Ramos (cell line): ENCODE data around the gene GABRA5.

Experiments used
- in situ Hi-C: fragments of 300-500 bp; cut with MboI; formaldehyde crosslinking; loops from one replicate; pipeline ENCODE4 v1.14.3; 2022; ENCODE audit warnings: low sequenced_read_pairs; ENCODE audit not compliant: unreplicated experiment

Gene GABRA5

DNA sequence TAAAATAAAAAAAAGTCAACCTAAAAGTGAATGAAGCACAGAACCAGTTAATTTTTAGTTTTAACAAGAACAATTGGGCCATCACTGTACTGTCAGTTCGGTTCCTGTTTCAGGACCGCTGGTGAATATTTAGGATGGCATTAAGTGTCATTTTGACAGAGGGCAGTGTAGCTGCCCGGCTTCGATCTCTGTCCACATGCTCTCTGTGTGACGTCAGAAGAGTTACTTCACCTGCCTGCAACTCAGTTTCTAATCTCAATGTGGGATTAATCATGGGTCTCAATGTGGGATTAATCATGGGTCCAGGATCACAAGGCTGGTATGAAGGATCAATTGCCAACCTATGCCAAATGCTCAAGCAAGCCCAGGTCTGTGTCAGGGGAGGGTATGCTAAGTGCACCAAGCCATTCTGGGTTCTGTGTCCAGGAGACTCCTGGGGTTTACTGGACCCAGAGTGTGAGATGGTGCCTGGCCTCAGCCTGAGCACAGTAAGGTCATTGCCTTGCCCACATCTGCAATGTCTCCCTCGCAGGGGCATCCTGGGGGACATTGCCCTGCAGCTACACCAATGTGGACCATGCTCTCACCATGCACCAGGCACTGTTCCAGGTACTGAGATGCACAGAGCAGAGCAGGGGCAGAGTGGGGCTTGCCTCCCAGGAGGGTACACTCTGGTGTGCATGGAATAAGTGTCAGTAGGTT, 8.1 kb downstream of the GABRA5 start:
- in situ Hi-C loops = no loop called here

DNA sequence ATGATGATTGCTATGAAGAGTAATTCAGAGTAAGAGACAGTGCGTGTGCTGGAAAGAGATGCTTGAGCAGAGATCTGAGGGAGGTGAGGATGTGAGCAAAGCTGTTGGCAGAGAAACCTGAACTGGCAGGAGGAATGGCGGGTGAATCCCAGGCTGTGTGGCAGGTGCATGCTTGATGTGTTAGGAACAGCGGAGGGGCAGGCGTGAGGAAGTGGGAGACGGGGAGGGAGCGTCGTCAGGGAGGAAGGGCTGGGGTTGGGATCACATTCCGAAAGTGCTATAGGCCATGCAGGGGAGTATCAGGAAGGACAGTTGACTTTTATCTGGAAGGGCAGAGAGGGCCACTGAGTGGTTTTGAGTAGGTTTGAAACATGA, 8.6 kb downstream of the GABRA5 start:
- in situ Hi-C loops = no loop called here

DNA sequence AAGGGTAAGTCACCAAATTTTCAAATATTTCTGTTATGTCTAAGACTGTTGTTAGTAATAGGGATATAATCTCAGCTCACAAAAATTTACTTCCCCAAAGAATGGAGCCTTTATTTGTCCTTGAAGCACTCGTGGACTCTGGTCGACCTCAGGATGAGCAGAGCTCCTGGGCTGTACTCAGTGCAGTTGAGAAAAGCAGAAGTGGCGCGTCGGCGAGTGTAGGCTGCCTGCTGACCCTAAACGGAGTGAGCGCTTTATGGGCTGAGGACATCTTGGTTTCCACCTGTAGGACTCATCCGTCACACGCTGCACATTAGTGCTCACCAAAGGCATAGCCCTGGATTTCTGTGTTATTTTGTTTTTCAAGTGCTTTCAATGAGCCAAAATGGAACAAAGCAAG, 11.0 kb downstream of the GABRA5 start:
- in situ Hi-C loops = no loop called here

DNA sequence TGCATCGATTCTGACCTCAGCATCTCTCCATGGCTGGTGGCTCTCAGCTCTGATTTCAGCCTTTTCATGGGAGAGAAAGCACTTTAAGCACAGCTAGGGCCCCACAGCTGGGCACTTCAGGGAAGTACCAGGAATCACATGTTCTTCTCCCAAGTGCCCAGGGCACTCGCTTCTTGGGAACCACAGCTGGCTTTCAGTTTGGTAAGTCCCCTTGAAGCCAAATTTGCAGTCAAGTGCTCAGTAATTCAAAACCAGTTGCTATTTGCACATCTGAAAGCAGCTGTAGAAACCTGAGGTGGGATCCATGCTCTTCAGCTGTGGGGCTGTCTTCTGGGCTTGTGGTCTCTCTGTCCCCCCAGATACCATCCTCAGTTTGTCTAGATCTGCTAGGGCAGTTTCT, 12.8 kb downstream of the GABRA5 start:
- in situ Hi-C loops = no loop called here

DNA sequence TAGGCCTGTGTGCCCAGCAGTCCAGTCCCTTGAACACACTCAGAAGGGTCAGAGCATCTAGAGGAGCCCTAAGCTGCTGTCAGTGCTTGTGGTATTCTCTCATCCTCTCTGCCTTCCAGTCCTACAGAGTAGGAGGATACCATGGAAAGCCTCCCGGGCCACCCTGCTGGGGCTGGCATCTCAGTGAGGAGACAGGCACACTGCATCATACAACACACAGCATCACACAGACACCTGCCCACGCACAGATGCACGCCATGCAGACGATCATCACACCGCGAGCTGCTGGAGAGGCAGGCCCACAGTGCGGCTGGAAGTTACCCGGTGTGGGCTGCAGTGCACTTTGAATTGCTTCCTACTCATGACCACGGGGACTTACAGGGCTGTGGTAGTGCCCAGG, 15.2 kb downstream of the GABRA5 start:
- in situ Hi-C loops = no loop called here

DNA sequence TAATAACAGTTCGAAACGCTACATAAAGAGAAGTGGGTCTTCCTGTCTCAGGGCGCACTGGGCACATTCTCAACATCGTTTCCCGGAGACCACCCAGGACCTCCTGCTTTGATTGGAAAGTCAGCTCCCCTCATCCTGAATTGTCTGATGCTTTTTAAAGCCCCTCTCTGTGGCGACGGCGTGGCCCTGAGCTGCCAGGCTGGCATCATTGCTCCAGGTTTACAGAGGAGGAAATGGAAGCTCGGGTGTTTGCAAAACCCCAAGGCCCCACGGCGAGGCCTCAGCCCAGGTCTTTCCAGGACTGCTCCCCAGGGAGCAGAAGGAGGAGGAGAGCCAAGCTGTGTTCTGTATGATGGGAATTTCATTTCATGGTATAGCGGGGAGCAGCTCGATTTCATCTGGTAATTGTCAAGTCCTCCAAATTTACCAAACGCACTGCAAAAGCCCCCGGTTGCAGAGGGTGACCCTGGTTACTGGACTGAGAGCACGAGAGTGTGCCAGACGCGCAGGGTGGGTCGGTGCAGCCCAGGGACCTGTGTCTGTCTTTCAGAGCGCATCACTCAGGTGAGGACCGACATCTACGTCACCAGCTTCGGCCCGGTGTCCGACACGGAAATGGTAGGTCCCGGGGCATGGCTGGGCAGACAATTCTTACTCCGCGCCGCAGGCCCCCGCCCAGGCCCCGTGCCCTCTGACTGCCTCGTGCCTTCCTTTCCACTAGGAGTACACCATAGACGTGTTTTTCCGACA, 15.9 kb downstream of the GABRA5 start:
- in situ Hi-C loops = no loop called here

DNA sequence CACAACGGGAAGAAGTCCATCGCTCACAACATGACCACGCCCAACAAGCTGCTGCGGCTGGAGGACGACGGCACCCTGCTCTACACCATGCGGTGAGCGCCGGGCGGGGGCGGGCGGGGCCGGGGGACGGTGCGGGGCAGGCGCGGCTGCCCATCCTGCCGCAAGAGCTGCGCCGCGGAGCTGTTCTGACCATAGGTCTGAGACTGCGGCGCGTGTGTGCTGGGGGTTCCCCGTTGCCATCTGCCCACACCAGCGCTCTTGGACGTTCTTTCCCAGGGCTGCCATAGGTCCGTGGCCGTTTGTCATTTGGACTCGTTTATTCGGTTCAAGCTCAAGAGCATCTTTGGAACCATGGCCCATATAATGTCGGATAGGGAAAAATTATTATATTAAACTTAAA, 16.6 kb downstream of the GABRA5 start:
- in situ Hi-C loops = no loop called here

DNA sequence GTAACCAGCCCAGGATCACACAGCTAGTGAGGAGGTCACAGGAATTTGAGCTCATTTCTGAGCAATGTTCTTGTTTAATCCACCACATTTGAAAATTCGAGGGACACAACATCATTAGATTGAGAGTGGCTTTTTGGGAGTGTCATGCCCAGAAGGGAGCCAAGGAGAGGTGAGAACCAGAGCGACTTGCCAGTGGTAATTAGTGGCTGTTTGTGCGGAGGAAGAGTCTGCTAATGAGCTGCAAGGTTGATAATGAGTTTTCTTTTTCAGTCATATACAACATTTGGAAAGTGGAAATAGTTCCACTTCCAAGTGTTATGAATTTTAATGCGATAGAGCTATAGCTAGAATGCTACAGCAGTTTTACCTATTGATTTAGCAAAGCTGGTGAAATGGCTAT, 19.7 kb downstream of the GABRA5 start:
- in situ Hi-C loops = no loop called here

DNA sequence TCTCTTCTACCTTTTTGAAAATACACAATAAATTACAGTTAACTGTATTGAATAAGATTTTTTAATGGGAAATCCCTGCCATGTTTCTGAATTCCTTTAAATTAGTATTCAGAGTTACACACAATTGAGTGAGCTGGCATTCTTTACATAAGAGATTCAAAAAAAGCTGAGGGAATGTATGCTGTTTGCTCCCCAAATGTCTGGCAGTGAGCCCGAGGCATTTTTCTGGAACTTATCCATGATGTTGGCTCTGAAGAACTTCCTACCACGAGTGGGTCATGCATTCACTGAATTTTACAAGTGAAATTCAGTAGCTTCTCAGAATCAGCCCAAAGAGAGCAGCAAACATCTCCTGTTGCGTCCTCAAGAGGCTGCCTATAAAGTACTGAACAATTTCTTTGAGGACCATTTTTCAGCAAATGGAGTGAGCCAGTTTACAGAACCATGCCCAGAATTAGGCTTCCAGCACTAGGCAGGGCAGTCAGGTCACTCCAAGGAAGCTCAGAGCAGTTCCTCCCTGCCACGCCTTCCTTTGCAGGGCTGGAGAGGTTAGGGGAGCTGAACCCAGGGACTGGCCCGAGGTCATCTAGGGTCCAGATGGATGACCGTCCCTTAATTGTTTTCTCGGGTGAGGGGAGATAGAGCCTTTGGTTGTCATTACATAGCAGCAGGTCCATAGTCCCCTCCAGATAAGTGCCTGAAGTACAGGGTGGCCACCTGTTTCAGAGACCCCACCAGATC, 21.2 kb downstream of the GABRA5 start:
- in situ Hi-C loops = no loop called here

DNA sequence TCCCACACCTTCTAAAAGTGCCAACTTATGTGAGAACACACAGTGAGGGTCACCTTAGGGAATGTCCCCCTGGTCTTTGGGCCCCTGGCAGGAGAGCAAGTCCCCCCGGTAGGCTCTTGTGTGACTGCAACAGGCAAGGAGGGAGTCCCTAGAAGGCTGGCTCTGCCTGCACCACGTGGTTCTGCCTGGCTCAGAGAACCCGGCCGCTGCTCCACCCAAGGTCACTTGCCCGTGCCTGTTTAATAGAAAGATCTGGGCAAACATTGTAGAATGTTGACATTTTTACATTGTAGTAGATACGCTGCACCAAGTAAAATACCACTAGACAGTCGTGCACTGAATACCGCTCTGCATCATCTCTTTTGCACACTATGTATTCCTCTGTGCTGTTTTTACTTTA, 21.9 kb downstream of the GABRA5 start:
- in situ Hi-C loops = no loop called here

DNA sequence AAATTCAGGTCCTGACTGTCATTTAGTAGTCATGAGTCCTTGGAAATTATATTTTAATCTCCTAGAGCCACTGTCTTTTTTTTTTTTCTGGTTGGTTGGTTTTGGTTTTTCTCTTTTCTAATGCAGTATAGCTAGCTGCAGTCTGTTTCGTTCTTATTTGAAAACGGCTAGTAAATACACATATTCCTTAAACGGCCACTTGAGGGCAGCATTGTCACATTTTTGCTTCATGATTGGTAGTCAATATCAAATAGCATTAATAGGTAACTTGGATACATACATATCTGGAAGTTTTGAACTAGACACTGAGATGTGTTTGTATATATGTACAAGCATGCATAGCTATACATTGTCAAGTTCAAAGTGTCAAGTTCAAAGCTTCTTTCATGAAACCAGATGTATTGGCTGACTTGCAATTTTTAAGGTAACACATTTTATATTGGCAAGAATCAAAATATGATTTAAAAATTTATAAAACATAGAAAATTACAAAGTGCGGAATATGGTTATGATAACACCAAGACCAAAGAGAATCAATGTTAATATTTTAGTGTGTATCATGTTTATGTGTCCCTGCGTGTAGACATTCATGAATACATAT, 22.5 kb downstream of the GABRA5 start:
- in situ Hi-C loops = no loop called here

DNA sequence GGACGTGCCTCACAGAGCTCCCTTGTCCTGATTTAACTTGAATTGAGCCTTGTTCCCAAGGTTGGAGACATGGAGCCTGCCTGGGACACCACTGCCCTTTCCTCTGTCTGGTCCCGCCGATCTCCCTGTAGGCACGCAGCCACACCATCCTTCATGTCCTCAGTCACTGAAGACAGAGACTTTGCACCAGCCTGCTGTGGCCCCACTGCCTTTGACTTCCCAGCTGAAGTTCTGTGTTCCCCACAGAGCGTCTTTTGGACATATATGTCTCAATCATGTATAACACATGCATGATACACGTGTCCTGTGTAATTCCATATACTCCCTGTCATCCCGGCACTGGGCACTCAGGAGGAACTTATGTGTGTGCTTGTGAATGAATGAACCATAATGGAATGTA, 23.6 kb downstream of the GABRA5 start:
- in situ Hi-C loops = loop anchor here (10.0 kb wide), 1 partner anchor 124 kb away; no protein-coding TSS in a partner anchor

DNA sequence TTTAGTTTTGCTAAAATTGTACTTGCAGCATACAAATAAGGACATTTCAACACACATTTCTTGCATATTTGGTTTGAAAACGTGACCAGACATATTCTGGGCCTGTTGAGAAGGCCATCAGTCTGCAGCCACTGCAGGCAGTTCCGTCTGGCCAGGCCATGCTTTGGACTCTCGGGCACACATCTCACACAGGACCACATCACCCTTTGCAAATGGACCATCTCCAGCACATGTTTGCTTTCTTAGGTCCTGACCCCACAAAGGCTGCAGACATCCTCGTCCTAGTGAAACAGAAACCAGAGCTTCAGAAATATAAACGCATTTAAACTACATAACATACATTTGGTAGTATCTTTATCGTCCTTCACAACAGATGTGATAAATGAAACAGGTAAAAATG, 24.1 kb downstream of the GABRA5 start:
- in situ Hi-C loops = loop anchor here (10.0 kb wide), 1 partner anchor 124 kb away; no protein-coding TSS in a partner anchor

DNA sequence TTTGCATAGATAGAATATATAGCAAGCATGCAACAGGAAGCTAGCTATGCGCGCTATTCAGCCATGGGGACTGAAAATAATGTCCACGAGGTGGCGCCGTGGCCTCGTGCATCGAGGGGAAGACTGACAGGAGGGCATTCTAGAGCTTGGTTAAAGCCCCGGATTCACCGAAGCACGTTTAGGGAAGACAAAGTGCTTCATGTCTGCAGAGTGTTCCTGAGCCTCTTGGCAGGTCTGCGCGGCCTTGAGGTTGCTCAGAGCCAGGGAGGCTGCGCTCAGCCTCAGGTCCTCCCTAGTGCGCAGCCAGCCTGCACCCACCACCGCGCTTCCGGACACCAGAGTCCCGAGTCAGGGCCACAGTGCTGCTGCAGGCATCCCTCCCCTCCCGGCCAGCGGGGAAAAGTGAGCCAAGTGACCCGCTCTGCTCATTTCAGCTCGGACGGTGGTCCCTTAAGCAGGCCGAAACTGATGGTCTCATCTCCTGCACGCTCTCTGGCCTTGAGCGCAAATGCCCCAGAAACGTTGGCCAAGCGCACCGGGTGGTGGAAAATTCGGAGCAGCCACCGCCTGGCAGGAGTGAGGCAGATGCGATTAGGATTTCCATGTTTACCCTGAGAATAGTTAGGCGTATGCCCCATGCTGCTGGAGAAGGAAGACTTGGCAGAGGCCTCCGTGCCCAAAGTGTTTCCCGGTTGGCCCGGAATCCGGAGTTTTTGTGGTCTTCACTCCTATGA, 24.8 kb downstream of the GABRA5 start:
- in situ Hi-C loops = loop anchor here (10.0 kb wide), 1 partner anchor 123 kb away; no protein-coding TSS in a partner anchor

DNA sequence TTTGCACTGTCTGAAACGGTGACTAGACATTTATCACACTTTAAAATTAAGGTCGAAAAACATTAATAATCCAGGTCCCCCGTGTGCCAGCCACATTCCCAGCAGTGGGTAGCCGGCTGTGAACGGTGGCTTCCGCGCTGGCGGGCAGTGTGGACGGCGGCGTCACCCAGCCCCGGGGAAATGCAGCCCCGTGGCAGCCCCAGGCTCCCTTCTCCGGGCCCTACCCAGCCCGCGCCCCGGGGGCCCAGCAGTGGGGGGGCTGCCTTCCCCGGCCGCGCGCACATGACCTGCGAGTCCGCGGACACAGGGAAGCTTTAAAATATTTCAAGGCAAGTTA, 25.3 kb downstream of the GABRA5 start:
- in situ Hi-C loops = loop anchor here (10.0 kb wide), 1 partner anchor 123 kb away; no protein-coding TSS in a partner anchor

DNA sequence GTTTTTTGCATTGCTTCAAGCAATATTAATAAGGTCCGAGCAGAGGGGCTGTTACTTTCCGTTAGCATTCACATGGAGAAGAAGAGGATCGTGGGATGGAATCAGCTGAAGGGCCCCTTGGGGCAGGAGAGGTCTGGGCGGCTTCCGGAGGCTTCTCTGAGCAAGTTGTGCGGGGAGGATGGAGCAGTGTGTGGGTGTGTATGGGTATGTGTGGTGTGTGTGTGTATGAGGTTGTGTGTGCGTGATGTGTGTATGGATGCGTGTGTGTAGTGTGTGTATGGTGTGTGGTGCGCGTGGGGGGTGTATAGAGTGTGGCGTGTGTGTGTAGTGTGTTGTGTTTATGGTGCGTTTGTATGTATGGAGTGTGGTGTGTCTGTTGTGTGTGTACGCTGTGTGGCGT, 25.8 kb downstream of the GABRA5 start:
- in situ Hi-C loops = loop anchor here (10.0 kb wide), 1 partner anchor 122 kb away; no protein-coding TSS in a partner anchor

DNA sequence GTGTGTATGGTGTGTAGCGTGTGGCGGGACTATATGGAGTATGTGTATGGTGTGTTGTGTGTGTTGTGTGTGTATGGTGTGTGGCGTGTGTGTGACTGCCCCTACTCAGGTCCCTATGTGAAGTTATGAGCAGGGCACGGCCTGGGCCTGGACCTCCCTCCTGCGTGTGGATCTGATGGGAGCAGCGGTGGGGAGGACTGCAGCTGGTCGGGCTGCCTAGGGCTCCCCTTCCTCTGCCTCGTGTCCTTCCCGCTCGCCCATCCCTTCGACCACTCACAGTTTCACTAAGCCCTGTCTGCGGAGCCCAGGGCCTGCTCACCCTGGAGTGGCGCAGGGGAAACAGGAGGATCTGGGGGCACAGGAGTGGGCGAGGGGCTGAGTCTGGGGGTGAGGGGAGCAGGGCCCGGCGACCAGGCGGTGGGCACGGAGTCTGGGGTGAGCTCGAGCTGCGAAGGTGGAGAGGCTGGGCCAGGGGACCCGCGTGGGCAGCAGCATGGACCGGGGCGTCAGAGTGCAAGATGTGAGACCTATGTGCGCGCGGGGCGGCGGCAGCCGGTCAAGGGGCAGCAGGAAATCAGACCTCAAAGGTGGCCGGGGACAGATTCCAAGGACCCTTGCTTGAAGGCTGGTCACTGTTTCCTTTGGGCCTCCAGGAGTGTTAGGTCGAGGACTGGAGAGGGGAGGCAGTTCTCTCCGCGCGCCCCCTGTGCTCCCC, 26.6 kb downstream of the GABRA5 start:
- in situ Hi-C loops = loop anchor here (10.0 kb wide), 1 partner anchor 121 kb away; no protein-coding TSS in a partner anchor

DNA sequence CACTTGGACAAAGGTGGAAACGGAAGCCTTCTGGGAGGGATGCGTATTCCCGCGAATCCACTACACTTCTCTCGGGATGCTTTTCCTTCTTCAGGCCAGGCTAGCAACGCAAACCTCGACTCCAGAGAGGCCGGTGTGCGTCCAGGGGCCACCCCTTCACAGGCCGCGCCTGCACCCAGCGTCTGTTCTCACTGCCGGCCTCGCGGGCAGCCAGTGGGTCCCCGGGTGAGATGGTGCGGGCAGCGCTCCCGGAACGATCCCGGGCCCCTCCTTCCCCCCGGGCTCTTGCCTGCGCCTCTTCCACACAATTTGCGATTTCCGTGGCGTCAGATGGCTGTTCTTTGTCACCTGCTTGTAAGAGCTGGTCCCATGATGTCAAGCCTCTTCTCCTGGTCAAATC, 27.3 kb downstream of the GABRA5 start:
- in situ Hi-C loops = loop anchor here (10.0 kb wide), 1 partner anchor 121 kb away; no protein-coding TSS in a partner anchor

DNA sequence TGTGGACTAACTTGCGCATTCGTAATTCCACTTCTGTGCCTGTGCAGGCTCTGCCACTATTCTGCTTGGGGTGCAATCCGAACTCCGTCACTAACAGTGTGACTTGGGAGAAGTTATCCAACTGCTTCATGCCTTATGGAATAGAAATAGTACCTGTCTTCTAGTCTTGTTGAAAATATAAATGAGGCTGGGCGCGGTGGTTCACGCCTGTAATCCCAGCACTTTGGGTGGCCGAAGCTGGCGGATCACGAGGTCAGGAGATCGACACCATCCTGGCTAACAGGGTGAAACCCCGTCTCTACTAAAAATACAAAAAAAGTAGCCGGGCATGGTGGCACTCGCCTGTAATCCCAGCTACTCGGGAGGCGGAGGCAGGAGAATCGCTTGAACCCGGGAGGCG, 28.5 kb downstream of the GABRA5 start:
- in situ Hi-C loops = loop anchor here (10.0 kb wide), 1 partner anchor 119 kb away; no protein-coding TSS in a partner anchor
